Left lung (tissue), 10 donors: Measurements from ENCODE around the gene TSKS. TPM values are rescaled to one million over a fixed set of nuclear protein-coding genes. Genes with fewer than 3 reads are reported as not detected.

Source experiments
- ATAC-seq: fragments of 200-7000 bp; cut with Tn5 transposase; one replicate; pipeline ENCODE4 v1.9.1; 2020; ENCODE audit warnings: moderate library complexity
- DNase-seq, 4 donors: peaks; one replicate each; pipeline ENCODE4 v3.0.0-alpha.2; 2013 to 2020
- H3K27ac ChIP-seq, 2 donors: fragments of 200-600 bp; sonication (generic) in 1 of 2; one replicate each; pipeline versions ENCODE4 v1.5.0 to v1.8.0; 2020 to 2021
- H3K27me3 ChIP-seq, 2 donors: fragments of 200-600 bp; sonication (generic) in 1 of 2; one replicate each; pipeline versions ENCODE4 v1.5.0 to v1.8.0; 2020 to 2021
- H3K36me3 ChIP-seq, 2 donors: fragments of 200-600 bp; sonication (generic) in 1 of 2; one replicate each; pipeline versions ENCODE4 v1.5.0 to v1.8.0; 2020 to 2021
- H3K4me1 ChIP-seq, 2 donors: fragments of 200-600 bp; one replicate each; pipeline ENCODE4 v1.8.0; 2021
- H3K4me3 ChIP-seq, 2 donors: fragments of 200-600 bp; sonication (generic) in 1 of 2; one replicate each; pipeline versions ENCODE4 v1.5.0 to v1.8.0; 2020 to 2021; ENCODE audit warnings: mild to moderate bottlenecking in 1 of 2
- H3K9me3 ChIP-seq, 2 donors: fragments of 200-600 bp; sonication (generic) in 1 of 2; one replicate each; pipeline versions ENCODE4 v1.5.0 to v1.8.0; 2020 to 2021
- CTCF ChIP-seq, 2 donors: fragments of 200-600 bp; sonication (generic) in 1 of 2; IDR thresholded peaks; one replicate each; pipeline versions ENCODE4 v1.5.0 to v1.8.0; 2021; ENCODE audit warnings: antibody characterized with exemption in 2 of 2
- intact Hi-C, 2 donors: fragments of 100-400 bp; cut with DNase I; formaldehyde crosslinking; loops; one replicate each; pipeline versions ENCODE4 v1.11.2 to v1.14.2; 2022
- polyA plus RNA-seq, 6 donors: library from polyadenylated mRNA; unstranded; fragments of 120-200 nt; gene quantifications; one replicate each; pipeline ENCODE4 v1.2.1, GENCODE V29; 2013; ENCODE audit not compliant: insufficient read length in 6 of 6
- total RNA-seq, 2 donors: library from RNA; stranded (reverse); fragmentation: NEBNext Ultra II Directional; extraction: Animal tissue kit (Norgen Biotek cat#: 25700); gene quantifications; one replicate each; pipeline ENCODE4 v1.2.1, GENCODE V29; 2021
- donor health status: DM: no; HTN: yes; CAD: no.
- donor health status: DM: no; HTN: no; CAD: no.

The TSKS gene
- total and polyA plus RNA-seq, 8 donors, result 0.17 to 0.45 (median 0.24) TPM; not detected in 1

- H3K27me3 ChIP-seq, result no peaks in the 10 kb centered on the region
- peaks cover 0 to 99% of the 10 kb centered on the region in 2 donors for H3K36me3 ChIP-seq
- no peak for ATAC-seq
- intact Hi-C loops, result no loop called here
- H3K4me3 ChIP-seq, result no peak overlapping the region
- no peak overlapping the region for H3K27ac ChIP-seq
- no peaks in the 10 kb centered on the region for H3K9me3 ChIP-seq
- H3K4me1 ChIP-seq, result no peaks in the 10 kb centered on the region
- no peak for TF ChIP-seq CTCF (IDR thresholded peaks at IDR 0.05)
- DNase-seq, result no peak
These were observed 32.5 kb upstream of the TSKS start for GRCh38 chr19:49795615-49796014.

GRCh38 chr19:49793561-49793840, 30.4 kb upstream of the TSKS start:
- intact Hi-C loops, result no loop called here
- no peak for DNase-seq
- Histone ChIP-seq H3K27me3 (no peaks in the 10 kb centered on the region), H3K36me3 (peaks cover 0 to 99% of the 10 kb centered on the region in 2 donors), H3K4me3 (no peak overlapping the region), H3K27ac (no peak overlapping the region), H3K9me3 (no peaks in the 10 kb centered on the region), H3K4me1 (no peaks in the 10 kb centered on the region)
- ATAC-seq, result no peak
- TF ChIP-seq CTCF (IDR thresholded peaks at IDR 0.05), result no peak

- H3K4me1 ChIP-seq, result no peaks in the 10 kb centered on the region
- no peaks in the 10 kb centered on the region for H3K27me3 ChIP-seq
- TF ChIP-seq CTCF (IDR thresholded peaks at IDR 0.05), result no peak
- DNase-seq (no peak), ATAC-seq (no peak)
- H3K27ac ChIP-seq, result no peak overlapping the region
- no peaks in the 10 kb centered on the region for H3K9me3 ChIP-seq
- intact Hi-C loops, result no loop called here
- H3K36me3 ChIP-seq, result peaks cover 0 to 99% of the 10 kb centered on the region in 2 donors
- no peak overlapping the region for H3K4me3 ChIP-seq
These were observed 29.9 kb upstream of the TSKS start for GRCh38 chr19:49792829-49793560.

- intact Hi-C loops, result no loop called here
- no peak for TF ChIP-seq CTCF (IDR thresholded peaks at IDR 0.05)
- H3K27ac ChIP-seq, result no peak overlapping the region
These were observed 28.8 kb upstream of the TSKS start for GRCh38 chr19:49791776-49792445.

GRCh38 chr19:49790866-49791265, 27.8 kb upstream of the TSKS start:
- DNase-seq (no peak), ATAC-seq (peak; percentile 46)
- no peak for TF ChIP-seq CTCF (IDR thresholded peaks at IDR 0.05)
- intact Hi-C loops, result no loop called here
- no peak overlapping the region for H3K4me3 ChIP-seq
- H3K27ac ChIP-seq, result no peak overlapping the region
- no peaks in the 10 kb centered on the region for H3K4me1 ChIP-seq
- peaks cover 0 to 97% of the 10 kb centered on the region in 2 donors for H3K36me3 ChIP-seq
- H3K9me3 ChIP-seq, result no peaks in the 10 kb centered on the region
- no peaks in the 10 kb centered on the region for H3K27me3 ChIP-seq

More at GRCh38 chr19:49791776-49792445, 28.8 kb upstream of the TSKS start:
- DNase-seq (no peak), ATAC-seq (no peak)
- peaks cover 0 to 97% of the 10 kb centered on the region in 2 donors for H3K36me3 ChIP-seq
- H3K9me3 ChIP-seq, result no peaks in the 10 kb centered on the region
- H3K4me1 ChIP-seq, result no peaks in the 10 kb centered on the region
- no peaks in the 10 kb centered on the region for H3K27me3 ChIP-seq
- H3K4me3 ChIP-seq, result no peak overlapping the region
